Lung (tissue), 12 donors: ENCODE measurements around the gene RASEF. TPM values are rescaled to one million over a fixed set of nuclear protein-coding genes. Genes with fewer than 3 reads are reported as not detected.

Source experiments
- ATAC-seq: fragments of 200-7000 bp; cut with Tn5 transposase; one replicate; pipeline ENCODE4 v1.9.1; 2020; ENCODE audit warnings: moderate number of reproducible peaks; ENCODE audit not compliant: insufficient read depth, low FRiP score
- DNase-seq, 3 donors: peaks; one replicate each; pipeline ENCODE4 v3.0.0-alpha.2; 2013 to 2017
- H3K27ac ChIP-seq, 2 donors: one replicate each; pipeline ENCODE4 v1.5.1; 2013; ENCODE audit warnings: mild to moderate bottlenecking in 2 of 2, moderate library complexity in 2 of 2, control low read depth in 1 of 2, inconsistent platforms in 1 of 2, low read depth in 1 of 2, low read length in 1 of 2
- H3K27me3 ChIP-seq, 3 donors: one replicate each; pipeline ENCODE4 v1.5.1; 2013; ENCODE audit warnings: low read length in 2 of 3; ENCODE audit not compliant: control insufficient read depth in 3 of 3, insufficient read depth in 3 of 3
- H3K36me3 ChIP-seq, 4 donors: one replicate each; pipeline ENCODE4 v1.5.1; 2013; ENCODE audit warnings: low read length in 4 of 4, mild to moderate bottlenecking in 1 of 4, moderate library complexity in 1 of 4; ENCODE audit not compliant: control insufficient read depth in 4 of 4, insufficient read depth in 4 of 4
- H3K4me1 ChIP-seq, 5 donors: one replicate each; pipeline ENCODE4 v1.5.1; 2013; ENCODE audit warnings: low read length in 5 of 5, mild to moderate bottlenecking in 2 of 5, moderate library complexity in 1 of 5; ENCODE audit not compliant: control insufficient read depth in 5 of 5, insufficient read depth in 5 of 5
- H3K4me3 ChIP-seq: one replicate; pipeline ENCODE4 v1.5.1; 2013; ENCODE audit warnings: mild to moderate bottlenecking, control low read depth, moderate library complexity
- H3K9ac ChIP-seq, 2 donors: one replicate each; pipeline ENCODE4 v1.5.1; 2013; ENCODE audit warnings: low read length in 2 of 2, control low read depth in 1 of 2; ENCODE audit not compliant: insufficient read depth in 1 of 2
- H3K9me3 ChIP-seq, 4 donors: one replicate each; pipeline ENCODE4 v1.5.1; 2013; ENCODE audit warnings: low read length in 3 of 4, mild to moderate bottlenecking in 1 of 4, moderate library complexity in 1 of 4; ENCODE audit not compliant: control insufficient read depth in 4 of 4, insufficient read depth in 3 of 4
- WGBS, 2 donors: extraction: QIAGEN DNeasy Blood & Tissue Kit; methylation state at CpG; one replicate each; pipeline ENCODE4 v1.1.7; 2013; 5-methylcytosine and 5-hydroxymethylcytosine counted together
- polyA plus RNA-seq, 2 donors: library from polyadenylated mRNA; stranded (reverse); fragments of 200-250 nt; gene quantifications; one replicate each; pipeline ENCODE4 v1.2.1, GENCODE V29; 2013
- total RNA-seq, 2 donors: library from RNA; depleted of rRNA in 1 of 2; stranded (reverse); fragments of >200 nt in 1 of 2; gene quantifications; one replicate each; pipeline ENCODE4 v1.2.1, GENCODE V29; 2014 to 2021
- TF ChIP-seq, protein P1 (sequence below): IDR thresholded peaks from 2 replicates; pipeline ENCODE4 v1.5.1; 2012; ENCODE audit warnings: mild to moderate bottlenecking; ENCODE audit errors: control extremely low read depth, extremely low read depth
- donor health status: control.
- donor health status: control.
- donor health status: Bipolar disorder and iron deficiency.
- donor health status: healthy.
- donor health status: DM: yes; HTN: yes; CAD: no.

RASEF gene
- total and polyA plus RNA-seq, 4 donors = 5.2 to 23.6 (median 9.4) TPM

DNA sequence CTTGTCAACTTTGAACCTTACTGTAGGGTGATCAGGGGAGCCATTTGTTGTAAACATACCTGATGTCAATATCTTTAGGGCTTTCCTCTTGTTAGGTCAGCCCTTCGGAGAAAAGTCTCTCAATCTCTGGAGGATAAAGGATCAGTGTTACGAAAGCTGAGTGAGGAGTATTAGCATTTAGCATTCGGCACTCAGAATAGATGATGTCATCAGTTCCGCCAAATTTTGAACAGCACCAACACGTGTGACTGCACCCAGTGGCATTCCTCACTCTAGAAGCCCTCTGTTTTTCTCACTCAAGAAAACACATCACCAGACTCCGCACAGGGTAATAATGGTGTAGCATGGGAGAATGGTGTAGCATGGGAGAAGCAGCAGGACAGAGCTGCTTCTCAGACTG is 87.8 kb downstream of the RASEF start:
- H3K4me3 ChIP-seq = no peak overlapping the region
- no peak for DNase-seq
- peaks cover 0 to 6% (median 2%) of the 10 kb centered on the region in 4 donors for H3K9me3 ChIP-seq
- no peak overlapping the region for H3K27ac ChIP-seq
- no peaks in the 10 kb centered on the region for H3K27me3 ChIP-seq
- no peak overlapping the region for H3K9ac ChIP-seq
- no peaks in the 10 kb centered on the region for H3K4me1 ChIP-seq
- WGBS, 2 donors = 84 to 88% methylated on average over 6 of the region's 6 CpGs
- H3K36me3 ChIP-seq = no peaks in the 10 kb centered on the region
- ATAC-seq = no peak
- TF ChIP-seq, protein P1, sequence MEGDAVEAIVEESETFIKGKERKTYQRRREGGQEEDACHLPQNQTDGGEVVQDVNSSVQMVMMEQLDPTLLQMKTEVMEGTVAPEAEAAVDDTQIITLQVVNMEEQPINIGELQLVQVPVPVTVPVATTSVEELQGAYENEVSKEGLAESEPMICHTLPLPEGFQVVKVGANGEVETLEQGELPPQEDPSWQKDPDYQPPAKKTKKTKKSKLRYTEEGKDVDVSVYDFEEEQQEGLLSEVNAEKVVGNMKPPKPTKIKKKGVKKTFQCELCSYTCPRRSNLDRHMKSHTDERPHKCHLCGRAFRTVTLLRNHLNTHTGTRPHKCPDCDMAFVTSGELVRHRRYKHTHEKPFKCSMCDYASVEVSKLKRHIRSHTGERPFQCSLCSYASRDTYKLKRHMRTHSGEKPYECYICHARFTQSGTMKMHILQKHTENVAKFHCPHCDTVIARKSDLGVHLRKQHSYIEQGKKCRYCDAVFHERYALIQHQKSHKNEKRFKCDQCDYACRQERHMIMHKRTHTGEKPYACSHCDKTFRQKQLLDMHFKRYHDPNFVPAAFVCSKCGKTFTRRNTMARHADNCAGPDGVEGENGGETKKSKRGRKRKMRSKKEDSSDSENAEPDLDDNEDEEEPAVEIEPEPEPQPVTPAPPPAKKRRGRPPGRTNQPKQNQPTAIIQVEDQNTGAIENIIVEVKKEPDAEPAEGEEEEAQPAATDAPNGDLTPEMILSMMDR = no peak

DNA sequence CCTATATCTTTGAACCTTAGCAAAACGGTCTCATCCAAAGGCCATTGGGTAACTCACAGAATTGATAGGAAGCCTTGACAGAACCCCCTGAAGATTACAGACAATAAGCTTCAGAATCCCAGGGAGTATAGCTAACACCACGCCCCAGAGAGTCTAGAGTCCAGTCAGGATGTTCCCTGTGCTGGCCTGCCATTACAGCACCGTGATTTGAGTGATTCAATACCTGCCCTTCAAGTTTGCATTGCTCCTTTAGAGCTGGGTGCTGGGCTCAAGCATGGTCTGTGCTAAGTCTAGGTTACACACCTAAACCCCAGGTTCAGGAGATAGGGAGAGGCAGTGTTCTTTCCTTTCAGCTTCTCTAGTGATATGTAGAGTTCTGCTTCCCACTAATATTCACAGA is 90.5 kb downstream of the RASEF start:
- no peak for DNase-seq
- Histone ChIP-seq H3K4me3 (no peak overlapping the region), H3K9me3 (peaks cover 0 to 4% (median 2%) of the 10 kb centered on the region in 4 donors), H3K4me1 (no peaks in the 10 kb centered on the region), H3K36me3 (no peaks in the 10 kb centered on the region), H3K27me3 (no peaks in the 10 kb centered on the region), H3K27ac (no peak overlapping the region), H3K9ac (no peak overlapping the region)
- ATAC-seq = no peak
- TF ChIP-seq, protein P1 = no peak
- WGBS, 2 donors = 85 to 94% methylated on average over 3 of the region's 3 CpGs

DNA sequence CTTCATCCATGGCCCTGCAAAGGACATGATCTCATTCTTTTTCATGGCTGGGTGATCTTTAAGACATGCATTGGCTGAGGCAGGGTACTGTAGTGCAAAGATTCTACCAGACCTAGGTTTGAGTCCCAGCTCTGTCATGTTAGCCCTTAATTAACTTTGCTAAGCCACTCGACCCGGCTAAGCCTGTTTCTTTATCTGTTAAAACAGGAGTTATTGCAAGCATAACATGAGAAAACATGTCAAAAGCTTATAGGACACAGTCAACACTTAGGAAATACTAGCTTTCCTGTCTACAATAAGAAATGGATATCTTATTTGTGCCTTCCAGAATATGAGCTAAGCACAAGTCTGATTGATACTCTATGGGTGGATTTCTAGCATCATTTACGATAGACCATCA is 92.6 kb downstream of the RASEF start:
- H3K27me3 ChIP-seq = no peaks in the 10 kb centered on the region
- no peaks in the 10 kb centered on the region for H3K4me1 ChIP-seq
- no peak for DNase-seq
- H3K9me3 ChIP-seq = peaks cover 0 to 2% (median 0%) of the 10 kb centered on the region in 4 donors
- TF ChIP-seq, protein P1 = no peak
- no peak overlapping the region for H3K9ac ChIP-seq
- no peak overlapping the region for H3K4me3 ChIP-seq
- ATAC-seq = no peak
- no peak overlapping the region for H3K27ac ChIP-seq
- H3K36me3 ChIP-seq = no peaks in the 10 kb centered on the region
- WGBS, 2 donors = 80 to 83% methylated on average over 3 of the region's 3 CpGs

DNA sequence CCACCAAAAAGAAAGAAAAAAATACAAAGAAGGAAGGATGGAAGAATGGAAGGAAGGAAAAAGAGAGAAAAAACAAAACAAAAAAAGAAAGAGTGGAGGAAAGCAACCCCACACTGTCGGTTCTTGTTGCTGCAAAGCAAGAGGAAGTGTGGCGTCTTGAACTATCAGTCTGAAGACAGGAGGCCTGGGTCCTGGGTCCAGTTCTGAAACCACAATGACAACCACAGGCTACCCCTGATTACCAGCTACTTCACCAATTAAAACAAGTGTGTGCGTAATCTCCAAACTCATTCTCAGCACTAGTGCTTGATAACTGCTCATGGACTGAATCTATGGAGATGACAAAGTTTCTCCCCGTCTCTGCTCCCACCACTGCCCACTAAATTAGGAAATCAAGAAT is 93.7 kb downstream of the RASEF start:
- Histone ChIP-seq H3K9ac (no peak overlapping the region), H3K27ac (no peak overlapping the region), H3K4me3 (no peak overlapping the region), H3K9me3 (peaks cover 0 to 2% (median 0%) of the 10 kb centered on the region in 4 donors), H3K4me1 (no peaks in the 10 kb centered on the region), H3K27me3 (no peaks in the 10 kb centered on the region), H3K36me3 (no peaks in the 10 kb centered on the region)
- ATAC-seq = no peak
- WGBS, 2 donors = 40 to 66% methylated on average over 4 of the region's 4 CpGs
- DNase-seq = no peak
- TF ChIP-seq, protein P1 = no peak
